Thymus (tissue), 11 donors: ENCODE results near the gene WWTR1. TPM values are rescaled to one million over a fixed set of nuclear protein-coding genes. Genes with fewer than 3 reads are reported as not detected.

Source experiments
- DNase-seq, 9 donors: peaks; one replicate each; pipeline ENCODE4 v3.0.0-alpha.2; 2013; ENCODE audit warnings: low spot score in 9 of 9, low read depth in 6 of 9, missing footprints in 1 of 9
- H3K27ac ChIP-seq, 2 donors: one replicate each; pipeline ENCODE4 v1.5.1; 2013; ENCODE audit warnings: control low read depth in 1 of 2, low read depth in 1 of 2, low read length in 1 of 2, mild to moderate bottlenecking in 1 of 2, moderate library complexity in 1 of 2
- H3K27me3 ChIP-seq, 2 donors: one replicate each; pipeline ENCODE4 v1.5.1; 2013; ENCODE audit warnings: low read length in 1 of 2; ENCODE audit not compliant: control insufficient read depth in 2 of 2, insufficient read depth in 1 of 2
- H3K36me3 ChIP-seq, 2 donors: one replicate each; pipeline ENCODE4 v1.5.1; 2013; ENCODE audit warnings: low read length in 1 of 2, mild to moderate bottlenecking in 1 of 2, moderate library complexity in 1 of 2; ENCODE audit not compliant: control insufficient read depth in 2 of 2, insufficient read depth in 2 of 2
- H3K4me1 ChIP-seq, 2 donors: one replicate each; pipeline ENCODE4 v1.5.1; 2013; ENCODE audit warnings: low read length in 2 of 2; ENCODE audit not compliant: control insufficient read depth in 2 of 2, insufficient read depth in 2 of 2
- H3K4me3 ChIP-seq, 2 donors: one replicate each; pipeline ENCODE4 v1.5.1; 2013; ENCODE audit warnings: low read length in 2 of 2, control low read depth in 1 of 2, mild to moderate bottlenecking in 1 of 2
- H3K9me3 ChIP-seq, 2 donors: one replicate each; pipeline ENCODE4 v1.5.1; 2013; ENCODE audit warnings: low read length in 1 of 2, mild to moderate bottlenecking in 1 of 2; ENCODE audit not compliant: control insufficient read depth in 2 of 2, insufficient read depth in 1 of 2
- WGBS: extraction: QIAGEN DNeasy Blood & Tissue Kit; methylation state at CpG from one replicate; pipeline ENCODE4 v1.1.7; 2013; 5-methylcytosine and 5-hydroxymethylcytosine counted together
- polyA plus RNA-seq: library from polyadenylated mRNA; stranded (reverse); fragments of 200-250 nt; gene quantifications from one replicate; pipeline ENCODE4 v1.2.3, GENCODE V29; 2013
- total RNA-seq: library from RNA; stranded (reverse); fragments of 120-200 nt; gene quantifications from one replicate; pipeline ENCODE4 v1.2.4, GENCODE V29; 2013
- donor health status: healthy.

The WWTR1 gene
- total and polyA plus RNA-seq, 2 donors = 1.6 to 12.9 TPM

- no peaks in the 10 kb centered on the region for H3K4me1 ChIP-seq
- no peak for DNase-seq
These were observed 184.2 kb downstream of the WWTR1 start for GRCh38 chr3:149473357-149474249.

GRCh38 chr3:149472030-149472797, 185.6 kb downstream of the WWTR1 start:
- H3K27me3 ChIP-seq = no peaks in the 10 kb centered on the region
- H3K4me3 ChIP-seq = no peak overlapping the region
- H3K9me3 ChIP-seq = no peaks in the 10 kb centered on the region
- no peaks in the 10 kb centered on the region for H3K4me1 ChIP-seq
- no peak for DNase-seq
- 95% methylated on average over 2 of the region's 2 CpGs for WGBS
- H3K27ac ChIP-seq = no peak overlapping the region
- no peaks in the 10 kb centered on the region for H3K36me3 ChIP-seq

More at GRCh38 chr3:149473357-149474249, 184.2 kb downstream of the WWTR1 start:
- Histone ChIP-seq H3K27ac (no peak overlapping the region), H3K36me3 (no peaks in the 10 kb centered on the region), H3K27me3 (no peaks in the 10 kb centered on the region), H3K9me3 (no peaks in the 10 kb centered on the region), H3K4me3 (no peak overlapping the region)
- 93% methylated on average over 7 of the region's 7 CpGs for WGBS

- WGBS = 92% methylated on average over 3 of the region's 3 CpGs
- Histone ChIP-seq H3K4me3 (no peak overlapping the region), H3K27ac (no peak overlapping the region), H3K9me3 (no peaks in the 10 kb centered on the region), H3K36me3 (no peaks in the 10 kb centered on the region), H3K4me1 (no peaks in the 10 kb centered on the region), H3K27me3 (no peaks in the 10 kb centered on the region)
- DNase-seq = no peak
These were observed 187.4 kb downstream of the WWTR1 start for GRCh38 chr3:149470381-149470780.

- no peak for DNase-seq
- H3K27ac ChIP-seq = no peak overlapping the region
- no peaks in the 10 kb centered on the region for H3K36me3 ChIP-seq
- no peaks in the 10 kb centered on the region for H3K27me3 ChIP-seq
- H3K9me3 ChIP-seq = peaks cover 0 to 5% of the 10 kb centered on the region in 2 donors
- no peak overlapping the region for H3K4me3 ChIP-seq
- H3K4me1 ChIP-seq = no peaks in the 10 kb centered on the region
- WGBS = 95% methylated on average over 2 of the region's 2 CpGs
These were observed 189.2 kb downstream of the WWTR1 start for GRCh38 chr3:149468504-149469212.

Other genes starting within 250 kb of the WWTR1 start
- 0.09 TPM for gene TM4SF4, start 183.3 kb downstream of the WWTR1 start, total RNA-seq
- gene TM4SF4, start 183.3 kb downstream of the WWTR1 start, polyA plus RNA-seq = 0.07 TPM
- 25.5 TPM for gene COMMD2, start 94.5 kb upstream of the WWTR1 start, total RNA-seq
- gene COMMD2, start 94.5 kb upstream of the WWTR1 start, polyA plus RNA-seq = 18.0 TPM
- gene ANKUB1, start 134.5 kb upstream of the WWTR1 start, total RNA-seq = not detected
- gene ANKUB1, start 134.5 kb upstream of the WWTR1 start, polyA plus RNA-seq = not detected
- gene RNF13, start 155.2 kb upstream of the WWTR1 start, total RNA-seq = 53.3 TPM
- gene RNF13, start 155.2 kb upstream of the WWTR1 start, polyA plus RNA-seq = 57.2 TPM